Glomerular endothelial cell (primary cell): ENCODE measurements around the gene GZF1. TPM values are rescaled to one million over a fixed set of nuclear protein-coding genes. Genes with fewer than 3 reads are reported as not detected.

Experiments used
- DNase-seq: peaks from one replicate; pipeline ENCODE4 v3.0.0-alpha.2; 2011; ENCODE audit warnings: low read depth, low spot score; ENCODE audit errors: extremely low read depth
- total RNA-seq: library from RNA; depleted of rRNA; stranded (reverse); fragments of >200 nt; gene quantifications from 2 replicates; pipeline ENCODE4 v1.2.3, GENCODE V29; 2015

Gene GZF1
- total RNA-seq, 1 donor from 2014 or later, result 11.2 TPM

DNA sequence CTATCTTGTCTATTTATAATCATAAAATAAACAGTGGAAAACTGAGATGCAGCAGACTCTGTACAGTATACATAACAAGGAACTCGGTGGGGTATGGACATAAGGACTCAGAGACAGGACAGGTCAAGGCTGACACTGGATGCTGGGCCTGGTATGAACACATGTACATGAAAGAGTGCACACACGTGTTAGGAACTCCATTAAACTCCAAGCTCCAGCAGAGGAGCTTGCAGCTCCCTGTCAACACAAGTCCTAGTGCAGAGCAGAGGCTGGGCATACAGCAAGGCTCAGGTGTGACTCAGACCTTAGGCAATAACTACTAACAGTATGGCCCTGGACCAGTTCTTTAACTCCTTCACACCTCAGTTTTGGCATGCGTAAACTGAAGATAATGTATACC lies 42.2 kb downstream of the GZF1 start:
- no peak for DNase-seq

DNA sequence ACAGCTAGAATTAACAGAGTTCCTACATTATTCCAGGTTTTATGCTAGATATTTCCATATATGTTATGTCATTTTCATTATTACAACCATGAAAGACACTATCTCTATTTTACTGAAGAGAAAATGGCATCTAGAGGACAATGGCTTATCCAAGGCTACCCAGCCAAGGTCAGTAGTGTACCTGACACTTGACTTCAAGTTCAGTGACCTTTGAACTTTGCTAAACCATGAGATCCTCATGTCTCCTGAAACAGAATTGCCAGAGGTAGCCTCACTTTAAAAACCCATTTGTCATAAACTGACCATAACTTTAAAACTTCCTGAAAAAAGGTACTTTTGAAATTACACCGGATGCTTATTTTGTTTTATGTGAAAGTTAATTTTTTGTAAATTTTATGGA lies 44.9 kb downstream of the GZF1 start:
- DNase-seq, result no peak

DNA sequence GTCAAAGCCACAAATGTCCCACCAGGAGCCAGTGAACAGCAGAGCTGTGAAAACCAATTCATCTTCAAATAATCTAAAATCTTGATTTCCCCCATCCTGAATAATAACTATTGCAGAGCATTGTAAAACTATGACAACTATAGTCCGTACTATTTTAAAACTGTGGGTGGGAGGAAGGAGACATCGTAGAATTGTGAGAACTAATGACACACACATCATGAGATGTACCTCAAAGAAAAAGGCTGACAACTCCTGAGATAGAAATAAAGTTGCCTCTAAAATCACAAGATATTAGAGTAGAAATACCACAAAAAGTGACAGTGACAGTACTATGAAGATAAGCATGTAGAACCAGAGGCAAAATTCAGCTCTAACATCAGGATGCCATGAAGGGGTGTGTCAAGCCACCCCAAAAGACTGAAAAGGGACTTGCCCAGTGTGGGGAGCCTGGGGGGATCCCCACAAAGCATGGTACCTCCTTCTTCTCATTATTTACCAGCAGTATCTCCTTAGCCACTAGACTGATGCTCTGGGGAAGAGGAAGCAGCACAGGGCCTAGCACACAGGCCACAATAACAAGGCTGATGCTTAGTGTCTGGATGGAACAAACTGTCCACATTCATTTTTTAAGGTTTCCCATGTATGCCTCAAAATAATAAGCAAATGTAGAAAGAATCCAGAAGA lies 45.9 kb downstream of the GZF1 start:
- no peak for DNase-seq

DNA sequence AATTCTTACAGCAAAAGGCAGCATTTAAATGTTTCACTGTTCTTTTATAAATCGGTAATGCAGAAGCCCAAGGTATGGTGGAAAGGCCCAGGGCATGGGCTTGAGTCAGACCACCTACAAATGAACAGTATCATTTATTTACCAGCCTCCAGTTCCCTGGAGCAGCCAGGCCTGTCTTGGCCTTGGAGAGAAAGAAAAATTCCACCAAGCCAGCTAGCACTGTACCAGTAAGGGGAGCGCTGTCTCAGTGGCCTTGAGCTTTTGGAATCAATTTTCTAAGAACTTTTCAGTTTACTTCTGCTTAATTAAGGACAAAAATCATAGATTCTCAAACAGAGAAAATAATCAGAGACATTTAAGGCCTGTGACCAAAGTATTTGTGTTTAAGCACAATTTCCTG lies 47.0 kb downstream of the GZF1 start:
- DNase-seq, result no peak

DNA sequence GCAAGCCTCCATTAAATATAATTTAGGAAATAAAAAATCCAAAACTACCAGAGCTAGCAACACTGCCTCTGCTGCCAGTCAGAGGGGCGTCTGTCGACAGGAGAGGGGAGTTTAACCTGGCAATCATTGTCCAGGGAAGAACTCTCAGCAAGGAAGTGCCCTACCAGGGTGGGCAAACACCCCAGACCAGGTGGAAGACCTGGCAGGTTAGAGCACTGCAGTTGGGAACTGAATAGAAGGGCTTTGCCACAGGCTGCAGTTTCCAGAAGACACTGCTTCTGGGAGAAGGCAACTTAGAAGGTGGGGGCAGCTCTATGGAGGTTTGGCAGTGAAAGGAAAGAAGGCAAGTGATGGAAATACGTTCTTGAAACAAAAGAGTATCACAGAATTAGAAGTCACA lies 47.8 kb downstream of the GZF1 start:
- DNase-seq, result no peak

DNA sequence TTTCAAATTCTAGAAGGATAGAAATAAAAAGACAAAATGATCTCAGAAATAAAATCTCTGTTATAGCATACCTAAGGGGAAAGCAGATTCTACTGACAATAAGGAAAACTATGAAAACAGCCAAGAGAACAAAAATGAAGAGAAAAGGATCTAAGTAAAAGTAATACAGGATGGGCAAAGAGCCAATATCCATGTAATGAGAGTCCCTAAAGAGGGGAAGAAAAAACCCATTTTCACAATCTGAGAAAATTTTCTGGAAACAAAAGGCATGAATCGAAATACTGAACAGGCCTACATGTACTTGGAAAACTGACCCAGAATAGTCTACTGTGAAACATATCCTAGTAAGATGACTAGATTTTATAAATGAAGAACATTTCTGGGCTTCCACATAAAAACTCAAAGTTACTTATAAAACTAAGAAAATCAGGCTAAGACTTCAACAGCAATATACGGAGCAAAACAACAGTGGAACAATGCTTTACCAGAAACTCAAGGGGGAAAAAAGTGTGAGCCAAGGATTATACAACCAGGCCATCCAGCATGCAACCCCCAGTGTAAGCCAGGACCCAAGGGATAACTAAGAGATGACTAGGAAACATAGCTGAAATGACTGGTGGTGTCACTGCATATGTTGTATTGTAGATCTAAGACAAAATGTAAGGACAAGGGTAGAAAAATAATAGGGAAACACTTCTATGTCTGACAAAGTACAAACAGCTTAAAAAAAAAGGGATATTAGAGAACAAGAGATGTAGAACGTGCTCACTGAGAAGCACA lies 49.1 kb downstream of the GZF1 start:
- no peak for DNase-seq

DNA sequence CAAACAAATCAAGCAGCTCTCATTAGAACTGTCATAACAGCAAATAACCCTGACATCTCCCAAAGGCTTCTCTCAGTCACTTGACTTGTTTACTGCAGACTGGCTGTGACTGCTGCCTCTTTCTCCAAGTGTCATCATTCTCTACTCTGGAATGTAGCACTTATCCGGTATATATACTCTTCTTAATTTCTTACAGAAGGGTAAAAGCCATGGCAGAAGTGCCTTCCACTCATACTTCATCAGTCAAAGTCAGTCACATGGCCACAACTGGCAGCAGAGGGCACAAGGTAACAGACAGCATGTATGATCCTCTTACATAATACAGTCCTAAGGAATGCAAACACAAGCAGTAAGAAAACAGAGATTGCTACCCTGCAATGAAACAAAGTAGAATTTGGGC lies 50.0 kb downstream of the GZF1 start:
- DNase-seq, result no peak

DNA sequence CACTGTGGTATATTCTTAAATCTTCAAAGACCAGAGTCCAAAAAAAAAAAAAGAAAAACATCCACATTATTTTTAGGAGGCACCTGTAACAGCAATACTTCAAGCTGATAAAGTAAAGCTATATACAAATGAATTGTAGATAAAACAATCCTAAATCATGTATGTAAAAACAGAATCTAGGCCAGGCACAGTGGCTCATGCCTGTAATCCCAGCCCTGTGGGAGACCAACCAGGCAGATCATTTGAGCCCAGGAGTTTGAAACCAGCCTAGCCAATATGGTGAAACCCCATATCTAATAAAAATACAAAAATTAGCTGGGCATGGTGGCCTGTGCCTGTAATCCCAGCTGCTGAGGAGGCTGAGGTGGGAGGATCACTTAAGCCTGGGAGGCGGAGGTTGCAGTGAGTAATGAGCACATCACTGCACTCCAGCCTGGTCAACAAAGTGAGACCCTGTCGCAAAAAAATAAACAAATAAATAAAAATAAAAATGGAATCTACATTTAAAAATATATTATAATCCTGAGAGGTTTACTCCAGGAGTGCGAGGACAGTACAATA lies 52.0 kb downstream of the GZF1 start:
- DNase-seq, result no peak

DNA sequence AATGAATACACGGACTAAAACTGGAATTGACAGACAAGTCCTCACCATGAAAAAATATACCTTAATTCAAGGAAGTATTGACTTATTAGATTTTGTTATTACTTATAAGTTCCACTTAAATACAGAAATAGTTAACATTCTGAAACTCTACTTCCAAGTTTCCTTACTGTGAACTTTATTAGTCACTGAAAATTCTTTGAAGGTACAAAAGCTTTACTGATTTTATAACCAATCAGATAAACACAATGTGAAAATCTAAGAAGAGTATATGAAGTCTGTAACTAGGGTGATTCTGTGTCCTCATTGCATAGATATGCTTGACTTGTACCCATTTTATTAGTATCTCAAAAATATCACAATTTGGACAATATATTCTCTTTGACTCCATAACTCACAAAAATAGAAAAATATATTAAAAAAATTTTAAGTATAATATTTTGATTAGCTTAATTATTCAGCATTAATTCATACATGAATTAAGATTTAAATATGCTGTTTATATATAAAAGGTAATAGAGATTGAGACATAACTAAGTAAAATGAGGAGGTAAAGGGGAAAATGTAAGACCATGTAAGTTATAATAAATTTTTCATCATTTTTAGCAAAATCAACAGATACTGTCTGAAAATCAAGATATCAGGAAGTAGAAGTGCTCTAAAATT lies 52.7 kb downstream of the GZF1 start:
- DNase-seq, result no peak

DNA sequence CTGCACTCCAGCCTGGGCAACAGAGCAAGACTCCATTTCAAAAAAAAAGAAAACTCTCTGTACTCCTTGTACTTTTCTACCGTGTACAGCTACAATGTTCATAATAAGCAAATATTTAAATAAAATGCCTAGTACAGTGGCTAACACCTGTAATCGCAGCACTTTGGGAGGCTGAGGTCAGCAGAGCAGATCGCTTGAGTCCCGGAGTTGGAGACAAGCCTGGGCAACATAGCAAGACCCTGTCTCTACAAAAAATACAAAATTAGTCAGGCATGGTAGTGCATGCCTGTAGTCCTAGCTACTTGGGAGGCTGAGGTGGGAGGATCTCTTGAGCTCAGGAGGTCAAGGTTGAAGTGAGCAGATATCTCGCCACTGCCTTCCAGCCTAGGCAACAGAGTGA lies 53.6 kb downstream of the GZF1 start:
- no peak for DNase-seq

DNA sequence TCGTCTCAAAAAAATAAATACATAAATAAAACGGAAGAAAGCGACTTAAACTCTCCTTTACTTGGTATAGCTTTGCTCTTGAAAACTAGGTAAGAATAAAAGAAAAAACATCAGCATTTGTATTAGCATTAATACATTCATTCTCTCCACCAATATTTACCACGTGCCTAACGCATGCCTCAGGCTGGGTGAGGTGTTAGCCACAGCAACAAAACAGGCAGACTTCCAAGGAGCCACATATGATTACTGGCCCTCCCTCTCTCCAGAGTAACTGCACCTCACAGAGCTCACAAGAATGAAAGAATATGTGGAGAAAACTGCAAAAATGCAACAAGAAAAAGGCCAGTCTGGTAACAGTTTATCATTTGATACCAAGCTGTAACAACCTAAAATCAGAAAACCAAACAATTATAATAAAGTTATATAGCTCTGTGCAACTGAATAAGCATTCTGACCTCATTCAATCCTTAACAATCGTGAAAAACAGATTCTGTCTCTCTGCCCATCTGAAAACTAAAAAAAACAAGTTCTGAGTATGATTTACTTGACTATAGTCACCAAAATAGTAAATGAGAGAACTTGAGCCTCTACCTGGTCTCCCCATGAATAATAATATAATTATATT lies 54.1 kb downstream of the GZF1 start:
- DNase-seq, result no peak

DNA sequence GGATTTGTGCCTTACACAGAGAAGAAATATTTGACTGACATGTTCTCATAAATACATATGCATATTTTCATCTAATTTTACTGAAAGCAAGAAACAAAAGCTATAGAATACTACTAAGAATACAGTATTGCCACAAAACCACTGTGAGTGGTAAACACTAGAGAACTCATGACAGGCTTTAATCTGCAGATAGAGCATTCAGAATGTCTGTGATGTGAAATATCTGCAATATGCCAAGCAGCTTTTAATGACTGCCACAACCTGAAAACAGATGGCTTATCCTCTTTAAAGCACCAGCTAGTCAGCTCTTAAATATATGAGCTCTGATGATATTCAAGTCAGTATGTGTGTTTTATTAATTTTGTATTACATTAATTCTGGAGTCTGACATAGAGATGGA lies 55.9 kb downstream of the GZF1 start:
- DNase-seq, result no peak

DNA sequence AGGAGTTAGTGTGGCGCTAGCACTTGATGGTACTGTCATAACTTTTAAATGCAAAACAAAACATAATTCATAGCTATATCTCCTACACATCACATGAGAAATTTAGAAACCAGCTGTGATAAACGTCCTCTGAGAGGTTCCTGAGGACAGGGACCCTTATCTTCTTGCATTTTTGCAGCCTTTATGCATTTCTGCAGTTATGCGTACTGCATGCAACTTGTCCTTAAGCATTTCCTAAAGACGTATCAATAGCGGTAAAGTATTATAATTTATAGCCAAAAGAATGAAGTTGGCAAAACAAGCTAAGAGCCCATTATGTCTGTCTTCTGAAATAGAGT lies 57.6 kb downstream of the GZF1 start:
- no peak for DNase-seq

DNA sequence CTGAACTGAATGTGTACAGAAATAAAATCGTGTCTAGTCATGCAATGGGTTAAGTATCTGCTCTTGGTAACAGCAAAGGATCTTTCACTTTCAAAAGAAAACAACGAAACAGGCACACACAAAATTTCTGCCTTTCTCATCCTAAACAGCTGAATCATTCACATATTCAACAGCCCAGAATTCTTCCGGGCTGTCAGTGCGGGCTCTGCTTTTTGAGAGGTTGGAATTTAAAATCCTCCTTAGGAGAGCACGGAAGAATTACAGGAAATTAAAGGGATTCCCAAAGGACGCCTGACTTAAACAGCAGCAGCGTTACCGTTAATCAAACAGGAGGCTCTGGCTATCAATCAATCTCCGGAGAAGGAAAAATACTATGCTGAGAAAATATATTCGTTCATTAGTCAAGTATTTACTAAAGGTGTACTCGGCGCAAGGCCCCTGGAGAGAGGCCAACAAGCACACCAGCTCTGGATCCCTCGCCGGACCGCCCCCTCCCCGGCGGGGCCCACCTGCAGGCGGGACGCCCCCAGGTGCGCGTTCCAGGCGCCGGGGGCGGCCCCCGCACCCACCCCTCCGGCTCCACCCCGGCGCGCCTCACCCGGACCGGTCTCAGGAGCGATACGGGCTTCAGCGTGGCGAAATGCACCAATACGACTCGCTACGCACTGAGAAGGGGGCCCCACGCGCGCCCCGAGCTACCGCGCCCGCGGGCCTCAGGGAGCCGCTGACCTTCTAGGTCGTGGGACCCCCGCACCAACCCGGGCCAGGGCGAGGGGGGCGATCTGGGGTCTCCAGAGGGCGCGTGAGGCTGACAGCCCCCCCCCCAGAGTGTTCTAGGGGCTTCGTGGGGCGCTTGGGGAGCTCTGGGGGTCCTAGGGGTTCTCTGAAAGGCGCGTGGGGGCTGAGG lies 58.3 kb downstream of the GZF1 start:
- no peak for DNase-seq

DNA sequence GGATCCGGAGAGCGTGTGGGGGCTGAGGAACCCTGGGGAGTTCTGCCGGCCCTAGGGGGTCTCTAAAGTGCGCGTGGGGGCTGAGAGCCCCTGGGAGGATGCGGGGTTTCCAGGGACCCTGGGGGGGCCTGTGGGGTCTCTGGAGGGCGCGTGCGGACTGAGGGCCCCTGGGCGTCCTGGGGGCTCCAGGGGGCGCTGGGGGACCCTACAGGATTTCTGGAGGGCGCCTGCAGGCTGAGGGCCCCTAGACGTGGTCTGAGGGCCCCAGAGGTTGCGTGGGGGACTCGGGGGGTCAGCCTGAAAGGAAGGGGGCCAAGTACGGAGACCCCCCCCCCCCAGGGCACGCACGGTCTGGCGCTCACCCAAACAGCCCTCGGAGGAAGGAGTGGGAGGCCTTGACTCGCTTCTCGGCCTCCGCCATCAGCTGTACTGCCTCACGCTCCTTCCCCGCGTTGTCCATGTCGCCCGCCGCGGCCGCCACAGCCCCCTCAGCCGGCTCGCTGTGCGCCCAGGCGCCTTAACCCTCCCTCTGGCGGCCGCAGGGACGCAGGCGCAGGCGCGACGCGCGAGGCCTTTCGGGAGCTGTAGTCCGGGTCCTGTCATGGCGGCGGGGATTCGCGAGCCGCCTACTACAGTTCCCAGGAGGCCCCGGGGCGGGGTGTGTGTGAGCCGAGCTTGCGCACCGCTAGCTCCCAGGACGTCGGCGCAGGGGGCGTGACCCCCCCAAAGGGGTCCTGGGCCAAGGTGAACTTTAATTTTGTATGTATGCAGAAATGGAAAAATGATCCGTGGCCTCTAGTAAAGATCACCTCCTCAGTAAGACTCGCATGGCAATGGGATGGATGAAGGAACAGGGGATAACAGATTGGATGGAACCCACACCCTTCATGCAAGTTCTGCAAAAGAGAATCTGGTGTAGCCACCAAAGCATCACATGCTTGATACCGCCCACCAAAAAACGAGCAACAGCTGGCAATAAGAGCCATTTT lies 59.3 kb downstream of the GZF1 start, which contains the start of gene NAPB:
Gene NAPB (minus strand): TSS at position 546 of the 989 bp plus-strand sequence. CDS start 86 bp downstream, at position 460.
- DNase-seq, result no peak
